Vagina (tissue), 2 donors: ENCODE data around the gene PKIB.

Experiments used
- POLR2A ChIP-seq, 2 donors: fragments of 450-650 bp; IDR thresholded peaks; one replicate each; pipeline ENCODE4 v1.6.1; 2017; ENCODE audit warnings: antibody characterized with exemption in 2 of 2, mild to moderate bottlenecking in 2 of 2, moderate library complexity in 2 of 2
- POLR2AphosphoS5 ChIP-seq, 2 donors: sonication (generic); formaldehyde crosslinking; IDR thresholded peaks; one replicate each; pipeline ENCODE4 v1.9.0; 2017; ENCODE audit warnings: antibody characterized with exemption in 2 of 2, mild to moderate bottlenecking in 2 of 2, low read depth in 1 of 2; ENCODE audit not compliant: insufficient read depth in 1 of 2
- TF ChIP-seq, protein P1 (sequence below), 3 experiments: fragments of 450-650 bp in 2 of 3; fragments of 200-600 bp in 1 of 3; sonication (generic) in 1 of 3; IDR thresholded peaks; one replicate each; pipeline ENCODE4 v1.5.1; 2017 to 2019; ENCODE audit warnings: antibody characterized with exemption in 3 of 3, mild to moderate bottlenecking in 2 of 3, moderate library complexity in 2 of 3

DNA sequence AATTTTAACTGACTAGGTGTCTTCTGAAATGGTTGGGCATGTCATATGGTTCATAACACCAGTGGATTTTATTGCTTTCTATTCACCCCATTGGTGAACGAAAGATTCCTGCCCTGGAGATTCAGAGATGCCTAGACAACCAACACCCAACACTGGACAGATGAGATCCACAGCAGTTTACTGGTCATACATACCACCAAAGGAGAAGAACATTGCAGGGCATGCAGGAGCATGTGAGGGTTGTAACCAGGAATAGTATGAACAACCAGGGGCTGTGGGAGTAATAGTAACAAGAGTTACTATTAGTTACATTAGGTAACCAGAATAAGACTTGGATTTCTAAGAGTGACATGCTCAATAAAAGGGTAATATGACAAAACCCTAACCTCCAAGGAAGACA, 91.5 kb downstream of the PKIB start:
- TF ChIP-seq, protein P1, sequence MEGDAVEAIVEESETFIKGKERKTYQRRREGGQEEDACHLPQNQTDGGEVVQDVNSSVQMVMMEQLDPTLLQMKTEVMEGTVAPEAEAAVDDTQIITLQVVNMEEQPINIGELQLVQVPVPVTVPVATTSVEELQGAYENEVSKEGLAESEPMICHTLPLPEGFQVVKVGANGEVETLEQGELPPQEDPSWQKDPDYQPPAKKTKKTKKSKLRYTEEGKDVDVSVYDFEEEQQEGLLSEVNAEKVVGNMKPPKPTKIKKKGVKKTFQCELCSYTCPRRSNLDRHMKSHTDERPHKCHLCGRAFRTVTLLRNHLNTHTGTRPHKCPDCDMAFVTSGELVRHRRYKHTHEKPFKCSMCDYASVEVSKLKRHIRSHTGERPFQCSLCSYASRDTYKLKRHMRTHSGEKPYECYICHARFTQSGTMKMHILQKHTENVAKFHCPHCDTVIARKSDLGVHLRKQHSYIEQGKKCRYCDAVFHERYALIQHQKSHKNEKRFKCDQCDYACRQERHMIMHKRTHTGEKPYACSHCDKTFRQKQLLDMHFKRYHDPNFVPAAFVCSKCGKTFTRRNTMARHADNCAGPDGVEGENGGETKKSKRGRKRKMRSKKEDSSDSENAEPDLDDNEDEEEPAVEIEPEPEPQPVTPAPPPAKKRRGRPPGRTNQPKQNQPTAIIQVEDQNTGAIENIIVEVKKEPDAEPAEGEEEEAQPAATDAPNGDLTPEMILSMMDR (IDR thresholded peaks at IDR 0.05): no peak
- TF ChIP-seq POLR2A (IDR thresholded peaks at IDR 0.05) (no peak), POLR2AphosphoS5 (IDR thresholded peaks at IDR 0.05; ENCODE audit: insufficient read depth in 1 of 2, low read depth in 1 of 2) (no peak)
